Measurements from ENCODE around the gene SASH1. TPM values are rescaled to one million over a fixed set of nuclear protein-coding genes. Genes with fewer than 3 reads are reported as not detected.
"Not testable (repeated sequence)": the region's sequence is repeated elsewhere in the genome, so short reads cannot be mapped to it uniquely, and the experiment has no call there.

SASH1 gene
- total and polyA plus RNA-seq, 8 donors, result 5.8 to 82.6 (median 16.3) TPM

- intact Hi-C loops (cut with DNase I; ENCODE audit: low total_unique reads), result no loop called here
- DNase-seq, result no peak
- no peak overlapping the region for H3K4me3 ChIP-seq
- no peaks in the 10 kb centered on the region for H3K9me3 ChIP-seq
- H3K4me1 ChIP-seq, result peaks cover 0 to 6% (median 4%) of the 10 kb centered on the region in 4 donors
- 94 to 97% (median 96%) methylated on average over 12 of the region's 12 CpGs for WGBS, 5 donors
- no peaks in the 10 kb centered on the region for H3K27me3 ChIP-seq
- H3K36me3 ChIP-seq, result peaks cover 0 to 14% (median 12%) of the 10 kb centered on the region in 4 donors
- TF ChIP-seq, protein P1, sequence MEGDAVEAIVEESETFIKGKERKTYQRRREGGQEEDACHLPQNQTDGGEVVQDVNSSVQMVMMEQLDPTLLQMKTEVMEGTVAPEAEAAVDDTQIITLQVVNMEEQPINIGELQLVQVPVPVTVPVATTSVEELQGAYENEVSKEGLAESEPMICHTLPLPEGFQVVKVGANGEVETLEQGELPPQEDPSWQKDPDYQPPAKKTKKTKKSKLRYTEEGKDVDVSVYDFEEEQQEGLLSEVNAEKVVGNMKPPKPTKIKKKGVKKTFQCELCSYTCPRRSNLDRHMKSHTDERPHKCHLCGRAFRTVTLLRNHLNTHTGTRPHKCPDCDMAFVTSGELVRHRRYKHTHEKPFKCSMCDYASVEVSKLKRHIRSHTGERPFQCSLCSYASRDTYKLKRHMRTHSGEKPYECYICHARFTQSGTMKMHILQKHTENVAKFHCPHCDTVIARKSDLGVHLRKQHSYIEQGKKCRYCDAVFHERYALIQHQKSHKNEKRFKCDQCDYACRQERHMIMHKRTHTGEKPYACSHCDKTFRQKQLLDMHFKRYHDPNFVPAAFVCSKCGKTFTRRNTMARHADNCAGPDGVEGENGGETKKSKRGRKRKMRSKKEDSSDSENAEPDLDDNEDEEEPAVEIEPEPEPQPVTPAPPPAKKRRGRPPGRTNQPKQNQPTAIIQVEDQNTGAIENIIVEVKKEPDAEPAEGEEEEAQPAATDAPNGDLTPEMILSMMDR (IDR thresholded peaks at IDR 0.05), result no peak
- TF ChIP-seq EP300 (IDR thresholded peaks at IDR 0.05), result no peak
- TF ChIP-seq POLR2A (IDR thresholded peaks at IDR 0.05), result no peak
- no peak for TF ChIP-seq POLR2AphosphoS5 (IDR thresholded peaks at IDR 0.05)
- H3K27ac ChIP-seq, result no peak overlapping the region
Measured at GRCh38 chr6:148389917-148390316, 47.3 kb downstream of the SASH1 start.

- DNase-seq; H3K27ac ChIP-seq; H3K27me3 ChIP-seq; H3K9me3 ChIP-seq; intact Hi-C loops (cut with DNase I; ENCODE audit: low total_unique reads); H3K4me3 ChIP-seq: not testable (repeated sequence)
- Histone ChIP-seq H3K4me1 (peaks cover 0 to 10% (median 5%) of the 10 kb centered on the region in 4 donors), H3K36me3 (peaks cover 0 to 14% (median 12%) of the 10 kb centered on the region in 4 donors)
- 94 to 99% (median 97%) methylated on average over 8 of the region's 8 CpGs for WGBS, 5 donors
Measured at GRCh38 chr6:148392127-148392526, 49.5 kb downstream of the SASH1 start.

GRCh38 chr6:148392671-148393070 is 50.0 kb downstream of the SASH1 start:
- H3K27ac ChIP-seq, result no peak overlapping the region
- no peak for DNase-seq
- 46 to 82% (median 76%) methylated on average over 3 of the region's 3 CpGs for WGBS, 5 donors
- peaks cover 0 to 10% (median 5%) of the 10 kb centered on the region in 4 donors for H3K4me1 ChIP-seq
- intact Hi-C loops (cut with DNase I; ENCODE audit: low total_unique reads), result no loop called here
- peaks cover 0 to 14% (median 12%) of the 10 kb centered on the region in 4 donors for H3K36me3 ChIP-seq
- H3K9me3 ChIP-seq, result no peaks in the 10 kb centered on the region
- TF ChIP-seq POLR2A (IDR thresholded peaks at IDR 0.05) (no peak), EP300 (IDR thresholded peaks at IDR 0.05) (no peak), POLR2AphosphoS5 (IDR thresholded peaks at IDR 0.05) (no peak)
- TF ChIP-seq, protein P1 (IDR thresholded peaks at IDR 0.05), result no peak
- no peaks in the 10 kb centered on the region for H3K27me3 ChIP-seq
- no peak overlapping the region for H3K4me3 ChIP-seq

- H3K27ac ChIP-seq, result peak overlapping the region in 1 of 5 donors; percentile 11
- TF ChIP-seq, protein P1 (IDR thresholded peaks at IDR 0.05), result no peak
- peaks cover 0 to 14% (median 7%) of the 10 kb centered on the region in 4 donors for H3K4me1 ChIP-seq
- intact Hi-C loops (cut with DNase I; ENCODE audit: low total_unique reads), result no loop called here
- no peaks in the 10 kb centered on the region for H3K27me3 ChIP-seq
- no peak overlapping the region for H3K4me3 ChIP-seq
- peaks cover 0 to 7% (median 3%) of the 10 kb centered on the region in 4 donors for H3K36me3 ChIP-seq
- H3K9me3 ChIP-seq, result no peaks in the 10 kb centered on the region
- DNase-seq, result no peak
- WGBS, 5 donors, result 67 to 92% (median 75%) methylated on average over 1 of the region's 1 CpG
Measured at GRCh38 chr6:148395583-148396101, 53.0 kb downstream of the SASH1 start.

- Histone ChIP-seq H3K36me3 (no peaks in the 10 kb centered on the region), H3K27me3 (no peaks in the 10 kb centered on the region), H3K9me3 (no peaks in the 10 kb centered on the region), H3K27ac (peak overlapping the region in 1 of 5 donors; percentile 24), H3K4me1 (peaks cover 0 to 14% (median 7%) of the 10 kb centered on the region in 4 donors), H3K4me3 (no peak overlapping the region)
- DNase-seq, result no peak
- 80 to 92% (median 90%) methylated on average over 2 of the region's 2 CpGs for WGBS, 5 donors
- TF ChIP-seq POLR2AphosphoS5 (IDR thresholded peaks at IDR 0.05) (no peak), POLR2A (IDR thresholded peaks at IDR 0.05) (no peak), EP300 (IDR thresholded peaks at IDR 0.05) (no peak)
- TF ChIP-seq, protein P1 (IDR thresholded peaks at IDR 0.05), result no peak
- intact Hi-C loops (cut with DNase I; ENCODE audit: low total_unique reads), result no loop called here
Measured at GRCh38 chr6:148396411-148396810, 53.8 kb downstream of the SASH1 start.
